H1 (cell line): ENCODE measurements around the gene CYGB. TPM values are rescaled to one million over a fixed set of nuclear protein-coding genes. Genes with fewer than 3 reads are reported as not detected.
A peak's percentile ranks its signal among the peaks of the same experiment; 100 is the strongest.

ENCODE experiments used
- CTCF ChIA-PET: fragments of 300-600 bp; sonication (Branson Sonifier 250); formaldehyde crosslinking; loops from one replicate; lab custom pipeline; 2021; ENCODE audit not compliant: partially characterized antibody; lab: Charles Lee
- POLR2A ChIA-PET: fragments of 300-600 bp; sonication (Branson Sonifier 250); formaldehyde crosslinking; loops from one replicate; lab custom pipeline; 2021; ENCODE audit warnings: inconsistent platforms; ENCODE audit not compliant: partially characterized antibody; lab: Charles Lee
- DNase-seq, 2 experiments: peaks; one replicate each; pipeline versions ENCODE4 v3.0.0 to v3.0.0-alpha.2; 2010 to 2022; ENCODE audit warnings: low spot score in 2 of 2, low read depth in 1 of 2, mixed read lengths in 1 of 2
- FAIRE-seq: peaks from 2 replicates; lab custom pipeline; 2011; peaks lifted over from hg19 to GRCh38; lab: Jason Lieb, UNC
- H2AFZ ChIP-seq: 2 replicates; pipeline ENCODE4 v1.8.1; 2012; ENCODE audit warnings: low read length, inconsistent platforms
- H2AK5ac ChIP-seq: 2 replicates; pipeline ENCODE4 v1.6.1; 2013; ENCODE audit warnings: low read depth, low read length
- H2BK120ac ChIP-seq: replicated peaks from 2 replicates; pipeline ENCODE3; 2013; ENCODE audit warnings: low read depth, low read length, inconsistent platforms
- H2BK12ac ChIP-seq: 2 replicates; pipeline ENCODE4 v1.6.1; 2013; ENCODE audit warnings: low read depth, low read length
- H2BK15ac ChIP-seq: 2 replicates; pipeline ENCODE4 v1.6.1; 2013; ENCODE audit warnings: low read length
- H2BK20ac ChIP-seq: 2 replicates; pipeline ENCODE4 v1.6.1; 2013; ENCODE audit warnings: low read length
- H2BK5ac ChIP-seq: 2 replicates; pipeline ENCODE4 v1.6.1; 2013; ENCODE audit warnings: low read depth, low read length
- H3K14ac ChIP-seq: 2 replicates; pipeline ENCODE4 v1.6.1; 2013; ENCODE audit warnings: inconsistent platforms; ENCODE audit not compliant: insufficient read length
- H3K18ac ChIP-seq: 2 replicates; pipeline ENCODE4 v1.6.1; 2013; ENCODE audit warnings: low read length; ENCODE audit errors: extremely low read depth
- H3K23ac ChIP-seq: 2 replicates; pipeline ENCODE4 v1.6.1; 2013; ENCODE audit warnings: inconsistent platforms; ENCODE audit not compliant: insufficient read length
- H3K23me2 ChIP-seq: 2 replicates; pipeline ENCODE4 v1.6.1; 2013; ENCODE audit warnings: low read depth, low read length
- H3K27ac ChIP-seq: 2 replicates; pipeline ENCODE4 v1.6.1; 2011; ENCODE audit warnings: low read depth, low read length, inconsistent platforms
- H3K27me3 ChIP-seq, 4 experiments: replicated peaks in 1 of 4; 1 replicate in 1 of 4; 2 replicates in 3 of 4; pipeline versions ENCODE4 v1.6.1 to v1.8.1; 2011 to 2013; ENCODE audit warnings: low read length in 3 of 4, mild to moderate bottlenecking in 3 of 4, inconsistent platforms in 2 of 4, mixed read lengths in 2 of 4, moderate library complexity in 1 of 4; ENCODE audit not compliant: control insufficient read depth in 3 of 4, insufficient read depth in 3 of 4; ENCODE audit errors: extremely low read depth in 1 of 4
- H3K36me3 ChIP-seq, 4 experiments: 2 replicates each; pipeline versions ENCODE4 v1.6.1 to v1.8.1; 2011 to 2013; ENCODE audit warnings: mild to moderate bottlenecking in 4 of 4, low read length in 3 of 4, moderate library complexity in 2 of 4, control low read depth in 1 of 4, inconsistent platforms in 1 of 4; ENCODE audit not compliant: insufficient read depth in 4 of 4, control insufficient read depth in 2 of 4
- H3K4ac ChIP-seq: replicated peaks from 2 replicates; pipeline ENCODE3; 2013; ENCODE audit warnings: low read length, low read depth, mixed read lengths, inconsistent platforms; ENCODE audit not compliant: insufficient read length
- H3K4me1 ChIP-seq, 4 experiments: replicated peaks in 1 of 4; 1 replicate in 1 of 4; 2 replicates in 3 of 4; pipeline versions ENCODE4 v1.6.1 to v1.8.1; 2011 to 2013; ENCODE audit warnings: low read length in 3 of 4, inconsistent platforms in 2 of 4, mixed read lengths in 1 of 4; ENCODE audit not compliant: insufficient read depth in 4 of 4, control insufficient read depth in 3 of 4
- H3K4me2 ChIP-seq, 2 experiments: 2 replicates each; pipeline versions ENCODE4 v1.6.1 to v1.8.1; 2011 to 2013; ENCODE audit warnings: low read depth in 2 of 2, low read length in 2 of 2, control low read depth in 1 of 2, inconsistent platforms in 1 of 2, mild to moderate bottlenecking in 1 of 2; ENCODE audit not compliant: insufficient read depth in 1 of 2
- H3K4me3 ChIP-seq, 4 experiments: fragments of 200-600, 300-600 bp in 1 of 4; sonication (generic), shearing (Covaris generic), sonication (Bioruptor Twin) in 1 of 4; 2 replicates each; pipeline versions ENCODE4 v1.5.1 to v1.8.1; 2011 to 2016; ENCODE audit warnings: low read length in 4 of 4, low read depth in 3 of 4, control low read depth in 2 of 4, inconsistent platforms in 2 of 4, mild to moderate bottlenecking in 2 of 4, mixed read lengths in 1 of 4, moderate library complexity in 1 of 4; ENCODE audit not compliant: insufficient read depth in 2 of 4; ENCODE audit errors: extremely low read depth in 1 of 4
- H3K56ac ChIP-seq: replicated peaks from 2 replicates; pipeline ENCODE3; 2013; ENCODE audit warnings: low read depth, mild to moderate bottlenecking, mixed read lengths, low read length, inconsistent platforms; ENCODE audit not compliant: insufficient read length
- H3K79me1 ChIP-seq: 2 replicates; pipeline ENCODE4 v1.6.1; 2013; ENCODE audit warnings: low read depth, low read length, control low read depth
- H3K79me2 ChIP-seq, 2 experiments: 2 replicates each; pipeline versions ENCODE4 v1.6.1 to v1.8.1; 2012 to 2013; ENCODE audit warnings: low read length in 2 of 2, mild to moderate bottlenecking in 2 of 2, inconsistent platforms in 1 of 2; ENCODE audit not compliant: insufficient read depth in 2 of 2, control insufficient read depth in 1 of 2
- H3K9ac ChIP-seq, 4 experiments: replicated peaks in 1 of 4; 1 replicate in 1 of 4; 2 replicates in 3 of 4; pipeline versions ENCODE4 v1.6.1 to v1.8.1; 2011 to 2013; ENCODE audit warnings: low read depth in 3 of 4, low read length in 3 of 4, control low read depth in 2 of 4, mild to moderate bottlenecking in 2 of 4, moderate library complexity in 2 of 4, inconsistent platforms in 1 of 4; ENCODE audit errors: extremely low read depth in 1 of 4
- H3K9me3 ChIP-seq, 2 experiments: 2 replicates each; pipeline versions ENCODE4 v1.6.1 to v1.8.1; 2012 to 2013; ENCODE audit warnings: mild to moderate bottlenecking in 2 of 2, moderate library complexity in 2 of 2, control low read depth in 1 of 2, inconsistent platforms in 1 of 2, low read depth in 1 of 2, low read length in 1 of 2, mixed read lengths in 1 of 2; ENCODE audit not compliant: insufficient read depth in 2 of 2
- H4K20me1 ChIP-seq, 2 experiments: replicated peaks in 1 of 2; 2 replicates each; pipeline versions ENCODE3 to v1.8.1; 2011 to 2013; ENCODE audit warnings: inconsistent platforms in 2 of 2, low read length in 2 of 2, mild to moderate bottlenecking in 1 of 2; ENCODE audit not compliant: insufficient read depth in 2 of 2, control insufficient read depth in 1 of 2
- H4K5ac ChIP-seq: 2 replicates; pipeline ENCODE4 v1.6.1; 2013; ENCODE audit warnings: low read length, low read depth, mixed read lengths, inconsistent platforms; ENCODE audit not compliant: insufficient read length
- H4K8ac ChIP-seq: 2 replicates; pipeline ENCODE4 v1.8.0; 2013; ENCODE audit warnings: mild to moderate bottlenecking, moderate library complexity, low read length, inconsistent platforms; ENCODE audit not compliant: insufficient read depth; ENCODE audit errors: extremely low read depth
- H4K91ac ChIP-seq: replicated peaks from 2 replicates; pipeline ENCODE3; 2013; ENCODE audit warnings: low read length, mixed read lengths, inconsistent platforms; ENCODE audit not compliant: insufficient read length
- ASH2L ChIP-seq: fragments of 200-600, 300-600 bp; sonication (generic); IDR thresholded peaks from one replicate; pipeline ENCODE4 v1.7.1; 2017; ENCODE audit warnings: low read length
- CHD2 ChIP-seq: IDR thresholded peaks from 2 replicates; pipeline ENCODE4 v1.6.1; 2012; ENCODE audit warnings: low read length, improper control_type of control experiment
- CREB1 ChIP-seq: IDR thresholded peaks from 2 replicates; pipeline ENCODE4 v1.6.1; 2012; ENCODE audit warnings: inconsistent platforms
- JUND ChIP-seq: IDR thresholded peaks from 2 replicates; pipeline ENCODE4 v1.6.1; 2011; ENCODE audit warnings: mild to moderate bottlenecking, improper control_type of control experiment, low read length
- KDM4A ChIP-seq: IDR thresholded peaks from one replicate; pipeline ENCODE4 v1.7.1; 2012; ENCODE audit warnings: low read depth, mild to moderate bottlenecking, moderate library complexity, low read length, inconsistent platforms; ENCODE audit not compliant: severe bottlenecking
- MAX ChIP-seq: IDR thresholded peaks from 2 replicates; pipeline ENCODE4 v1.6.1; 2012; ENCODE audit warnings: inconsistent platforms
- POLR2AphosphoS5 ChIP-seq: IDR thresholded peaks from 2 replicates; pipeline ENCODE4 v1.6.1; 2011; ENCODE audit warnings: low read depth, low read length
- RBBP5 ChIP-seq: IDR thresholded peaks from 2 replicates; pipeline ENCODE4 v1.7.1; 2012; ENCODE audit warnings: low read depth, mild to moderate bottlenecking, inconsistent platforms, low read length, moderate library complexity, borderline replicate concordance
- TAF1 ChIP-seq: IDR thresholded peaks from 2 replicates; pipeline ENCODE4 v1.6.1; 2011; ENCODE audit warnings: mild to moderate bottlenecking, low read depth, low read length
- TBP ChIP-seq: IDR thresholded peaks from 2 replicates; pipeline ENCODE4 v1.6.1; 2011; ENCODE audit warnings: low read depth, low read length, improper control_type of control experiment
- ZNF274 ChIP-seq: IDR thresholded peaks from 2 replicates; pipeline ENCODE4 v1.7.0; 2012; ENCODE audit warnings: low read length, borderline replicate concordance; ENCODE audit errors: extremely low read depth
- WGBS, 2 experiments: shearing (Covaris generic) in 1 of 2; methylation state at CpG; one replicate each; pipeline versions ENCODE4 v1.1.6 to v1.1.7; 2013 to 2015; ENCODE audit warnings: low lambda C conversion rate in 2 of 2, mixed read lengths in 2 of 2, inconsistent platforms in 1 of 2, low coverage in 1 of 2, missing lambda C conversion rate in 1 of 2; ENCODE audit not compliant: insufficient replicate concordance in 2 of 2, insufficient coverage in 1 of 2, insufficient read length in 1 of 2; ENCODE audit errors: extremely low coverage in 1 of 2, missing lambda C conversion rate in 1 of 2; 5-methylcytosine and 5-hydroxymethylcytosine counted together
- polyA plus RNA-seq, 7 experiments: library from polyadenylated mRNA; depleted of rRNA in 3 of 7; stranded (reverse) in 5 of 7; unstranded in 2 of 7; fragments of >200 nt in 5 of 7; fragments of 200-250 nt in 2 of 7; gene quantifications; 1 replicate in 5 of 7; 2 replicates in 1 of 7; 4 replicates in 1 of 7; pipeline versions ENCODE4 v1.2.1 to v1.2.3, GENCODE V29; 2011 to 2013; ENCODE audit warnings: missing spikeins in 2 of 7, mixed read lengths in 2 of 7
- total RNA-seq: library from RNA; stranded (reverse); fragmentation: NEBNext Ultra II Directional; extraction: Animal tissue kit (Norgen Biotek cat#: 25700); gene quantifications from 2 replicates; pipeline ENCODE4 v1.2.1, GENCODE V29; 2021

CYGB gene
- total and polyA plus RNA-seq, 2 of the 8 experiments (the other 6 are each of a cell fraction or from before 2014, with no cell fraction given): 2.7 to 3.7 TPM

DNA sequence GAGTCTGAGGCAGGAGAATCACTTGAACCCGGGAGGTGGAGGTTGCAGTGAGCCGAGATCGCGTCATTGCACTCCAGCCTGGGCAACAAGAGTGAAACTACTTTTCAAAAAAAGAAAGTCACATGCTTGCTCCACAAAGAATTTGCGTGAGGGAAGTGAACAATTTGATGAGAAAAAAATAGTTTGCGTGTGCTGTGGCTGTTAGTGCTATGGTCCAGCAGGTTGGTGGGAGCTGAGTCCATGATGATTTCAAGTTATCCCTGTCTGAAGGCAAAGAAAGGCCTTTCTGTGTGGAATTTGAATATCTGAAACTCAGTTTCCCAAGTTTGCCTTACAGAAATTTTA, 23.3 kb upstream of the CYGB start:
- Histone ChIP-seq H3K4ac (no peak overlapping the region), H2BK20ac (no peak overlapping the region), H2BK120ac (no peak overlapping the region), H3K79me1 (peaks cover 10% of the 10 kb centered on the region), H4K91ac (no peak overlapping the region), H2BK5ac (no peak overlapping the region), H4K5ac (no peak overlapping the region), H3K14ac (no peak overlapping the region), H2AK5ac (no peak overlapping the region), H2BK12ac (no peak overlapping the region), H3K36me3 (peaks cover 21 to 63% (median 46%) of the 10 kb centered on the region in 4 experiments), H2BK15ac (no peak overlapping the region), H3K23me2 (peaks cover 2% of the 10 kb centered on the region; the same call in 1 of the 2 replicates), H2AFZ (no peak overlapping the region), H3K79me2 (peaks cover 23 to 53% of the 10 kb centered on the region in 2 experiments), H4K20me1 (peaks cover 24 to 27% of the 10 kb centered on the region in 2 experiments), H3K4me3 (no peak overlapping the region), H3K9me3 (no peaks in the 10 kb centered on the region), H3K4me1 (peaks cover 2 to 10% (median 5%) of the 10 kb centered on the region in 4 experiments; a peak in 6 of 7 replicates), H3K23ac (no peak overlapping the region), H3K4me2 (peak overlapping the region in 1 of 2 experiments; percentile 76; a peak in 1 of 4 replicates), H3K18ac (no peak overlapping the region), H3K56ac (no peak overlapping the region), H3K27me3 (no peaks in the 10 kb centered on the region), H3K9ac (no peak overlapping the region), H3K27ac (no peak overlapping the region), H4K8ac (no peak overlapping the region)
- FAIRE-seq: no peak
- 93% methylated on average over 6 of the region's 6 CpGs; no CpG with 5 or more reads in 1 of the 2 experiments for WGBS, 2 experiments
- CTCF ChIA-PET: interaction anchor here (0.7 to 5.3 kb wide), 8 partner anchors 9 to 158 kb away, joined by 3 to 34 read pairs (median 4); a partner anchor contains a TSS
- POLR2A ChIA-PET: interaction anchor here (1.1 to 8.0 kb wide), 13 partner anchors 8 to 167 kb away, joined by 3 to 133 read pairs (median 5); partner anchors contain the start of gene PRCD
- no peak for DNase-seq
- TF ChIP-seq CREB1: no peak
- TF ChIP-seq JUND: no peak
- TF ChIP-seq TBP: no peak
- TF ChIP-seq ASH2L: no peak
- no peak for TF ChIP-seq TAF1
- no peak for TF ChIP-seq RBBP5
- no peak for TF ChIP-seq ZNF274
- no peak for TF ChIP-seq KDM4A
- no peak for TF ChIP-seq MAX
- no peak for TF ChIP-seq CHD2
- TF ChIP-seq POLR2AphosphoS5: no peak
